CD4-positive, alpha-beta T cell treated with Interleukin-6 for 4 hours (primary cell): ENCODE data around the gene NOTUM.

Experiments
- DNase-seq: peaks from one replicate; pipeline ENCODE4 v3.0.0-alpha.2; 2020; ENCODE audit warnings: mixed read lengths

Gene NOTUM

DNA sequence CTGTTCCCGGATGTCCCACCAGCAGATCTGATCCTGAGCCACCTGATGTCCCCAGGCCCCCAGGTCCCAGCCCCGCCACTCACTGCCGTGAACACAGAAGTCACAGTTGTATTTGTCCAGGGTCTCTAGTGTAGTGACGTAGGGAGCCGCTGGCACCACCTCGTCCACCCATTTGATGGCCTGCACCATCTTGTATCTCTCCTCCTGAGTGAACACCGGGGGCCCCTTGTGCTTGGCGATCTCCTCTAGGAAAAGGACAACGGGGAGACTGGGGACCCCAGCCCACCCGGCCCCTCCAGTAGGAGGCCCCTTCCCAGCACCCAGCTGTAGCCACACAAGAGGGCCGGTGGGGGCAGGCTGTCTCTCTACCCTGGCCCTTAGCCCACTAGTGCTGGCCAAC, 52.2 kb downstream of the NOTUM start:
- DNase-seq = no peak

GRCh38 chr17:81907219-81908145, 53.5 kb downstream of the NOTUM start:
- DNase-seq = no peak

GRCh38 chr17:81906476-81907218, 54.3 kb downstream of the NOTUM start:
- no peak for DNase-seq

- no peak for DNase-seq
These were observed 55.0 kb downstream of the NOTUM start for GRCh38 chr17:81905993-81906392.

DNA sequence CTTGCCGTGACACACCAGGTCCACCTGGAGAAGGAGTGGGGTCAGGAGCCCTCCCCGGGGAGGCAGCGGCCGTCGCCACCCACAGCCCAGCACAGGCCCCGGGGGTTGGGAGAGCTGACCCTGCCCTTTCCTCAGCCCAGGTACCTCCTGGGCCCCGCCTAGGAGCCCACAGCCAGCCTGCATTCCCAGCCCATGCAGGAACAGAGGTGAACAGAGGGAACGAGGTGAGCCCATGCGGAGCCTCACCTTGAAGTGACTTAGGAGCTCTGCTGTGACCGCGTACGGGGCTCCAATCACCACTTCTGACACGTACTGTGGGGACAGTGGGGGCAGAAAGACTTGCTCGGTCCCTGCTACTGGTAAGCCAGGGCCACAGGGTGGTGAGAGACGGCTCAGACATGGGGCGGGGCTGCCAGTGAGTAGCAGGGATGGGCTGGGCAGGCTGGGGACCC, 55.5 kb downstream of the NOTUM start:
- DNase-seq = no peak

DNA sequence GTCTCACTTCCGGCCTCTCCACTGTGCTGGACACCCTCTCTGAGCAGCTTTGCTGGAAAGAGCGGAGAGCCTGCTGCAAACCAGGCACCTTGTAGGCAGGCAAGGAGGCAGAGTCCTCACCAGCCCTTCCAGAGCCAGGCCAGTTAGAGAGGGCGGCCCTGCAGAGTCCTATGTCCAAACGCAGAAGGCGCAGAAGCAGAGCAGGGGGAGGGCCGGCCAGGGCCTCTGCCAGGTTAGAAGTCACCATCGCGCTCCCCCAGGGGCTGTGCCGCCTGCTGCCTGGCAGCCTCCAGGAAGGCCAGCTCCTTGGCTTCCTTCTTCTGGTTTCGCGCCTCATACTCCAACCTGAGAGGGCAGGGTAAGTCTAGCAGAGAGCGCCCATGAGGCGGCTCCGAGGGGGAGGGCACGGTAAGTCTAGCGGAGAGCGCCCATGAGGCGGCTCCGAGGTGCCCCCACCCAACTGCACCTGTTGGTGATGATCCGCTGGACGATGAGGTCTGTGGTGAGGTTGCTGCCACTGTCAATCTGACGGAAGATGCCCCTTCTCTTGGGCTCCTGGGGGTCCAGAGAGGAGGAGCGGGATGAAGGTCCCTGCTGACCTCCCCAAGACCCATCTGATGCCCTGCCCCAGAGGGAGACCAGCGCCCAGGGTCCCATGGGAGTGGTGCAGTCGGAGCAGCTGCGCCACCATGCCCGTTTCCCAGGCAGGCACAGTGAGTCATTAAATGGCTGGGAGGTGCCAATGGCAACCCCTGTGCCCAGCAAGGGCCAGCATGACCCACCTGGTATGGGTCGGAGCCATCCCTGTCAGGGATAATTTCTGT, 56.2 kb downstream of the NOTUM start:
- DNase-seq = no peak

- DNase-seq = no peak
These were observed 56.9 kb downstream of the NOTUM start for GRCh38 chr17:81903896-81904599.

DNA sequence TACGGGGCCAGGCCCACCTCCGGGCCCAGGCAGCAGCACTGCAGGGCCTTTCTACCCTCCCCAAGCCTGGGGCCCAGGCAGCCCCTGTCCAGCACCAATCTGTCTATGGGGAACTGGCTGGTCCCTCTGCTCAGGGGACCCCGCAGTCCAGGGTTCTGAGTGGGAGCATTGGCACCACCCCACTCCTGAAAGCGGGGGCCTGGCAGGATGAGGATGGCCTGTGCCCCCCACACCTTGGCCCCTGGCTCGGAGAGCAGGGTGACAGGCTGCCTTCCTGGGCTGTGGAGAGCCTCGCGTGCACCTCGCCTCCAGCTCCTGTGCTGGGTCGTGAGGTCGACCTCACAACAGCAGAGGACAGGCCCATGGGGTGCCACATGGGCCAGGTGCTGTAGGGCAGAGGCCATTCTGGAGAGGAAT, 57.6 kb downstream of the NOTUM start:
- DNase-seq = no peak

- DNase-seq = no peak
These were observed 58.2 kb downstream of the NOTUM start for GRCh38 chr17:81902653-81903414.
